Breast epithelium (tissue), 4 donors: Measurements from ENCODE around the gene MAST4. TPM values are rescaled to one million over a fixed set of nuclear protein-coding genes. Genes with fewer than 3 reads are reported as not detected.

Experiments
- DNase-seq, 2 donors: peaks; one replicate each; pipeline ENCODE4 v3.0.0-alpha.2; 2019; ENCODE audit warnings: low spot score in 2 of 2
- H3K27ac ChIP-seq, 2 donors: fragments of 200-600 bp; sonication (generic) in 1 of 2; one replicate each; pipeline ENCODE4 v1.5.1; 2016 to 2019; ENCODE audit warnings: mild to moderate bottlenecking in 1 of 2
- H3K27me3 ChIP-seq, 2 donors: fragments of 200-600 bp; sonication (generic) in 1 of 2; one replicate each; pipeline versions ENCODE4 v1.5.1 to v1.6.0; 2017 to 2019; ENCODE audit warnings: control low read depth in 1 of 2, mild to moderate bottlenecking in 1 of 2
- H3K36me3 ChIP-seq: fragments of 200-600 bp; one replicate; pipeline ENCODE4 v1.5.1; 2019
- H3K4me1 ChIP-seq, 2 donors: fragments of 200-600 bp; sonication (generic); one replicate each; pipeline ENCODE4 v1.5.1; 2016 to 2019; ENCODE audit warnings: control low read depth in 1 of 2
- H3K4me3 ChIP-seq, 3 donors: fragments of 200-600 bp; sonication (generic); 1 replicate in 2 of 3; 2 replicates in 1 of 3; pipeline ENCODE4 v1.5.1; 2016 to 2019; ENCODE audit warnings: mild to moderate bottlenecking in 3 of 3, moderate library complexity in 2 of 3
- H3K9me3 ChIP-seq, 2 donors: fragments of 200-600 bp; sonication (generic) in 1 of 2; one replicate each; pipeline ENCODE4 v1.5.1; 2016 to 2019; ENCODE audit warnings: control low read depth in 1 of 2
- CTCF ChIP-seq, 3 donors: fragments of 450-650 bp; IDR thresholded peaks; one replicate each; pipeline ENCODE4 v1.5.1; 2016 to 2017; ENCODE audit warnings: antibody characterized with exemption in 3 of 3, mild to moderate bottlenecking in 3 of 3, moderate library complexity in 3 of 3
- POLR2A ChIP-seq: fragments of 450-650 bp; IDR thresholded peaks from one replicate; pipeline ENCODE4 v1.6.1; 2016; ENCODE audit warnings: antibody characterized with exemption, mild to moderate bottlenecking, moderate library complexity
- POLR2AphosphoS5 ChIP-seq, 3 donors: sonication (generic); formaldehyde crosslinking; IDR thresholded peaks; one replicate each; pipeline ENCODE4 v1.6.1; 2017; ENCODE audit warnings: antibody characterized with exemption in 3 of 3
- intact Hi-C: fragments of 100-400 bp; cut with DNase I; formaldehyde crosslinking; loops from one replicate; pipeline ENCODE4 v1.15.1; 2023; ENCODE audit warnings: low total_unique reads
- total RNA-seq, 3 donors: library from RNA; depleted of rRNA; stranded (reverse); fragments of >200 nt; gene quantifications; one replicate each; pipeline ENCODE4 v1.1.0, GENCODE V29; 2016

Gene MAST4
- total RNA-seq, 3 donors from 2014 or later, result 28.0 to 61.5 (median 50.1) TPM

DNA sequence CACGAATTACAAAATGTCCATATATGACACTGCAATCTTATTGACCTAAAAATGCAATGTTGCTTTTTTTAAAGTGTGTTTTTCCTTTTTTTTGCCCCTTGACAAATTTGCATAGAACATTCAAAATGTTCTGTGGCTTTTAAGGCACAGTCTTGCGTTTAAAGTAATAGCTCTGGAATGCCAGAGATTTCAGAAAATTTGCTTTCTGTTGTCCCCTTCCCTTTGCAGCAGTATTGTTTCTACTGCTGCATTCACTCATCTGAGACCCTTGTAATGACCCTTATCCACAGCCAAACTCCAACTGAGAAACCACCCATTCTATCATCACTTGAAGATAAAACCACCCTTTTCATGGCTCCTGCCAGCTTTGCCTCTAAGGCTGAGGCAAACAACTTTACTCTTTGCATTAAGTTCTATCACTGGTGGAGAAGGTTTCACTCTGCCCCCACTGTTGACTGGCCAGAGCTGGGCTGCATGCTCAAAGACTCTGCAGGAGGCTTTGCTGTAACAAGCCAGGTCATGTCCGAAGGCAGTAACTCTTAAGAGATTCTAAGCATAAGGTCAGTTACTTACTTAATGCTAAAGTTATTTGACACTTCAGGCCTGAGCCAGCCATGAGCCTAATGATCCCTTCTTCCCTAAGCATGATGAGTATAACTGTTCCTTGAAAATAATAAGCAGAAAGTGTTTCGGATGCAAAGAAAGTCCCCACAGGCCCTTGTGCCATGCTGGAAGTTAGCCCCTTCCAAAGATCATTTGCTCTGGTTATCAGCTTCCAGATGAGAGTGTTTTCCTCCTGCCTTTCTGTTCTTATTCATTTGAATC is 498.5 kb downstream of the MAST4 start:
- H3K36me3 ChIP-seq, result no peaks in the 10 kb centered on the region
- TF ChIP-seq POLR2AphosphoS5 (IDR thresholded peaks at IDR 0.05), result no peak
- no peak for TF ChIP-seq CTCF (IDR thresholded peaks at IDR 0.05)
- TF ChIP-seq POLR2A, result no peak
- no peaks in the 10 kb centered on the region for H3K27me3 ChIP-seq
- peak overlapping the region in 1 of 3 donors; percentile 42 for H3K4me3 ChIP-seq
- peak overlapping the region; percentile 70 to 89 for H3K27ac ChIP-seq
- H3K9me3 ChIP-seq, result no peaks in the 10 kb centered on the region
- peaks cover 6 to 8% of the 10 kb centered on the region in 2 donors for H3K4me1 ChIP-seq
- intact Hi-C loops, result loop anchor here (10.0 kb wide), 1 partner anchor 90 kb away; no protein-coding TSS in a partner anchor
- DNase-seq, result no peak

GRCh38 chr5:67095346-67096171 is 499.4 kb downstream of the MAST4 start:
- Histone ChIP-seq H3K36me3 (no peaks in the 10 kb centered on the region), H3K27ac (peak overlapping the region; percentile 70 to 89), H3K9me3 (no peaks in the 10 kb centered on the region), H3K4me3 (peak overlapping the region; percentile 14 to 42 (median 23)), H3K4me1 (peaks cover 6 to 8% of the 10 kb centered on the region in 2 donors), H3K27me3 (no peaks in the 10 kb centered on the region)
- peak; percentile 62 to 67 for DNase-seq
- intact Hi-C loops, result loop anchor here (10.0 kb wide), 1 partner anchor 91 kb away; no protein-coding TSS in a partner anchor
- TF ChIP-seq POLR2A, result no peak
- TF ChIP-seq CTCF (IDR thresholded peaks at IDR 0.05), result no peak

DNA sequence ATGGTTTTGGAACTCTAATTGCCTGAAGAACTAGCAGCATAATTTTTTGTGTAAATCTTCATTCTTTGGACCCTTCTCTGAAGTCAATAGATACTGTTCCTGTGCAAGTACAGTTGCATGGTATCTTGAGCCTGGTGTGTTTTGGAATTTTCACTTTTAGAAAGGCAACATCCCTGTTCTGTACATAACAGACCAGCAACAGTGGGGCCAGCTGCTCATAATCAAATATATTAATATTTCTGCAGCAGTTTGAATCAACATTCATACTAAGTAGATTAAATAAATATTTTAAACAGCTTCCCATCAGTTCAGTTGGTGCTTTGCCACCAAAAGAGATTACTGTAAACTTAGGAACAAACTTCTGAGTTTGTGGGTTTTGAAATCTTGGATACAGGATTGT is 502.5 kb downstream of the MAST4 start:
- Histone ChIP-seq H3K4me1 (peaks cover 5 to 6% of the 10 kb centered on the region in 2 donors), H3K9me3 (no peaks in the 10 kb centered on the region)
- intact Hi-C loops, result loop anchor here (10.0 kb wide), 1 partner anchor 94 kb away; no protein-coding TSS in a partner anchor

GRCh38 chr5:67100301-67100700 is 504.1 kb downstream of the MAST4 start:
- no peaks in the 10 kb centered on the region for H3K36me3 ChIP-seq
- no peaks in the 10 kb centered on the region for H3K9me3 ChIP-seq
- TF ChIP-seq POLR2A (no peak), POLR2AphosphoS5 (IDR thresholded peaks at IDR 0.05) (no peak), CTCF (IDR thresholded peaks at IDR 0.05) (no peak)
- H3K4me1 ChIP-seq, result no peaks in the 10 kb centered on the region
- no peaks in the 10 kb centered on the region for H3K27me3 ChIP-seq
- intact Hi-C loops, result no loop called here
- no peak overlapping the region for H3K27ac ChIP-seq
- DNase-seq, result no peak
- no peak overlapping the region for H3K4me3 ChIP-seq

More for the DNA sequence above, 502.5 kb downstream of the MAST4 start:
- Histone ChIP-seq H3K27ac (no peak overlapping the region), H3K36me3 (no peaks in the 10 kb centered on the region), H3K4me3 (no peak overlapping the region), H3K27me3 (no peaks in the 10 kb centered on the region)
- no peak for DNase-seq
- TF ChIP-seq POLR2A (no peak), CTCF (IDR thresholded peaks at IDR 0.05) (no peak), POLR2AphosphoS5 (IDR thresholded peaks at IDR 0.05) (no peak)
